ENCODE measurements around the gene RASL11B.

DNA sequence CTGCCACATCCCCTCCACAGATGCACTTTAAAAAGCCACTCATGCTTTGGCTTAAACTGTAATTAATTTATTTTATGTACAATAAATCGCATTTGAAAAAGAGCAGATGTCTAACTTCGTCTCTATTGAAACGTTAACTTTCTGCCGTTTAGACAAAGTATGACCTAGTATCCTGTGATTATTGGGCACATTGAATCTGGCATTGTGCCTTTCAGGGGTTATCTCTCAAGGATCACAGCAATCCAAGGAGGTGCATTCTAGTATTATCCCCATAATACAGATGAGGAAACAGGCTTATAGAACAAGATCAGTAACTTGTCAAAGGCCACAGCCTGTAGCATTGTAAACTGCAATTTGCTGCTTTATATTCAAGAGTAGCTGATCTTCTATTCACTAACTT lies 4.6 kb downstream of the RASL11B start:
- TF ChIP-seq, protein P1, sequence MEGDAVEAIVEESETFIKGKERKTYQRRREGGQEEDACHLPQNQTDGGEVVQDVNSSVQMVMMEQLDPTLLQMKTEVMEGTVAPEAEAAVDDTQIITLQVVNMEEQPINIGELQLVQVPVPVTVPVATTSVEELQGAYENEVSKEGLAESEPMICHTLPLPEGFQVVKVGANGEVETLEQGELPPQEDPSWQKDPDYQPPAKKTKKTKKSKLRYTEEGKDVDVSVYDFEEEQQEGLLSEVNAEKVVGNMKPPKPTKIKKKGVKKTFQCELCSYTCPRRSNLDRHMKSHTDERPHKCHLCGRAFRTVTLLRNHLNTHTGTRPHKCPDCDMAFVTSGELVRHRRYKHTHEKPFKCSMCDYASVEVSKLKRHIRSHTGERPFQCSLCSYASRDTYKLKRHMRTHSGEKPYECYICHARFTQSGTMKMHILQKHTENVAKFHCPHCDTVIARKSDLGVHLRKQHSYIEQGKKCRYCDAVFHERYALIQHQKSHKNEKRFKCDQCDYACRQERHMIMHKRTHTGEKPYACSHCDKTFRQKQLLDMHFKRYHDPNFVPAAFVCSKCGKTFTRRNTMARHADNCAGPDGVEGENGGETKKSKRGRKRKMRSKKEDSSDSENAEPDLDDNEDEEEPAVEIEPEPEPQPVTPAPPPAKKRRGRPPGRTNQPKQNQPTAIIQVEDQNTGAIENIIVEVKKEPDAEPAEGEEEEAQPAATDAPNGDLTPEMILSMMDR (IDR thresholded peaks at IDR 0.05), result no peak
- TF ChIP-seq POLR2AphosphoS5 (IDR thresholded peaks at IDR 0.05) (no peak), POLR2A (IDR thresholded peaks at IDR 0.05) (no peak)
